ENCODE measurements around the gene LRRC73. TPM values are rescaled to one million over a fixed set of nuclear protein-coding genes. Genes with fewer than 3 reads are reported as not detected.
"Not testable (repeated sequence)": the region's sequence is repeated elsewhere in the genome, so short reads cannot be mapped to it uniquely, and the experiment has no call there.

The LRRC73 gene
- total RNA-seq, 2 donors from 2014 or later, result 0.32 to 0.43 TPM

DNA sequence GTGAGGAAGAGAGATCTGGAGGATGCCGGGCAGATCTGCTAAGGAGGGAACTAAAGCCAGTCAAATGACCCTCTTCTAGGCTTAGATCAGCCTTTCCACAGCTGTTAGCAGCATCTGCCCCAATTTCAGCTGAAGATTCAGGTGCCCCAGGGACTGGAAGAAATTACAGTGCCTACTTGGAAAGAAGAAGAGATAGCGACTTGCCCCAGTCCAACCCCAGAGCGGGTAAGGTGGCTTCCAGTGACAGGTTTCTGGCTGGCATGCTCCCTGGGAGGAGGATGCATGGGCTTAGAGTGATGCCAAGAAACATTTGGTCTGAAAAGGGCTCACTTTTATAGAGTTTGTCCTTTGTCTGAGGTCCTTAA, 32.2 kb downstream of the LRRC73 start:
- no peaks in the 10 kb centered on the region for H3K27me3 Mint-ChIP-seq (ENCODE audit: low read depth)
- DNase-seq (peak in 1 of 2 donors; percentile 10), ATAC-seq (replicated peaks in 1 of 2) (no peak)
- H3K27ac Mint-ChIP-seq, result peak overlapping the region; percentile 95
- H3K9me3 Mint-ChIP-seq, result no peaks in the 10 kb centered on the region
- peaks cover 1 to 2% of the 10 kb centered on the region in 2 donors for H3K36me3 Mint-ChIP-seq (ENCODE audit: insufficient read depth in 2 of 2)
- peak overlapping the region; percentile 96 to 100 for H3K4me3 Mint-ChIP-seq
- peaks cover 59% of the 10 kb centered on the region for H3K4me1 Mint-ChIP-seq (ENCODE audit: low read depth)

DNA sequence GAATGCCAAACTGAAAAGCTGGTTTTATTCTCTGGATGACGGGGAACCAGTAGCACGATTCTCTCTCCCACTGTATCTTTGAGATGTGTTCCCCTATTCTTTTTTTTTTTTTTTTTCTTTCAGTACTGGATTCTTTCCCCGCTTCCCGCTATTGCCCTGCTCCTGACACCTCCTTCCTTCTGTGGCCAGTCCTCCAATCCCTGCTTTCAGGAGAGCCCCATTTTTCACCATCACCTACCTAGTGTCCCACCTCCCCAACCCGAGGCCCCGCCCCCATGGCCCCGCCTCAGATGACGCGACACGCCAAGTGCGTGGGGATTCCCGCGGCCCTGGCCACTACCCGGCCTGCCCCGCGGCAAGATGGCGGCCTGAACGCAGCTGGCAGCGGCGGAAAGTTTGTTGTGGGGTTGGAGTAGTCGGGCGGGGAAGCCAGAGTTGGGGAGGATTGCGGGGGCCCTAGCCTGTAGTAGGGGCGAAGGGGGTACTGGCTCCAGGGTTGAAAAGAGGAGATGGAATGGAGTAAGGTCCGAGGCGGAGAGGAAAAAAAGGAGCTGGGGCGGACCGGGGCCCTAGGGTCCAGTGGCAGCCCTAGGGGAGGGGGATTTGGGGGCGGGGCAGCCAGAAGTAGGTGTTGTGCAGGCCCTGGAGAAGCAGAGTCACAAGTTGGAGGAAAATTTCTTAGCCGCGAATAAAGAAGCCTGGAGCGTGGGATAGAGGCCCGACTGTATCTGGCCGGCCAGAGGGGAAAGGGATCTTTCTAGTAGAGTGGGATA, 32.7 kb downstream of the LRRC73 start, which contains the start of gene TJAP1:
TJAP1 (plus strand) TSS at position 336 of the 773 bp plus-strand sequence. CDS start 21,432 bp downstream, outside the sequence.
- peak within 1 kb of the TSS; percentile 96 to 100 for H3K4me3 Mint-ChIP-seq
- H3K27ac Mint-ChIP-seq, result peak within 1 kb of the TSS; percentile 95
- peaks cover under 1 to 2% of the 10 kb centered on the region in 2 donors for H3K36me3 Mint-ChIP-seq (ENCODE audit: insufficient read depth in 2 of 2)
- DNase-seq, result peak; percentile 97 to 99
- H3K27me3 Mint-ChIP-seq (ENCODE audit: low read depth), result no peaks in the 10 kb centered on the region
- no peaks in the 10 kb centered on the region for H3K9me3 Mint-ChIP-seq
- peak; percentile 98 for ATAC-seq (replicated peaks in 1 of 2)
- H3K4me1 Mint-ChIP-seq (ENCODE audit: low read depth), result peaks cover 56% of the 10 kb centered on the region

DNA sequence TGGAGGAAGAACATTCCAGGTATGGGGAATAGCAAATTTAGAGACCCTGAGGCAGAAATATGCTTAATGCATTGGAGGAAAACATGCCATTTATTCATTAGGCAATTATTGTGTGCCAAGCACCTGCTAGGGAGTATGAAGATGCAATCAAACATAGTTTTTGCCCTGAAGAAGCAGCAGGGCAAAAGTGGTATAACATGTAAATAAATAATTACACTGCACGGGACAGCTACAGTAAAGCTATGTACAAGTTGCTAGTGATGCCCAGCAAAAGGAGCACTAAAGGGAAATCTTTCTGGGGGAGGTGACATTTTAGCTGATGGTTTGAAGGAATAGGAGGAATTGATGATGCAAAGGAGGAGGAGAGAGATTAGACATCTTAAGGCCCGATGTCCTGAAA, 33.4 kb downstream of the LRRC73 start:
- Mint-ChIP-seq H3K27ac (peak overlapping the region; percentile 95), H3K36me3 (ENCODE audit: insufficient read depth in 2 of 2) (peaks cover 0 to 2% of the 10 kb centered on the region in 2 donors), H3K9me3 (no peaks in the 10 kb centered on the region), H3K4me3 (peak overlapping the region; percentile 96 to 100), H3K27me3 (ENCODE audit: low read depth) (no peaks in the 10 kb centered on the region), H3K4me1 (ENCODE audit: low read depth) (peaks cover 49% of the 10 kb centered on the region)
- no peak for DNase-seq
- no peak for ATAC-seq (replicated peaks in 1 of 2)

- H3K9me3 Mint-ChIP-seq, result no peaks in the 10 kb centered on the region
- peaks cover 38% of the 10 kb centered on the region for H3K4me1 Mint-ChIP-seq (ENCODE audit: low read depth)
- no peak overlapping the region for H3K27ac Mint-ChIP-seq
- no peaks in the 10 kb centered on the region for H3K36me3 Mint-ChIP-seq (ENCODE audit: insufficient read depth in 2 of 2)
- no peak for ATAC-seq (replicated peaks in 1 of 2)
- no peaks in the 10 kb centered on the region for H3K27me3 Mint-ChIP-seq (ENCODE audit: low read depth)
- H3K4me3 Mint-ChIP-seq, result no peak overlapping the region
- DNase-seq, result no peak
Measured at GRCh38 chr6:43475516-43475915, 34.6 kb downstream of the LRRC73 start.

GRCh38 chr6:43472515-43472914, 37.6 kb downstream of the LRRC73 start:
- Mint-ChIP-seq H3K36me3 (ENCODE audit: insufficient read depth in 2 of 2) (no peaks in the 10 kb centered on the region), H3K4me1 (ENCODE audit: low read depth) (peaks cover 11% of the 10 kb centered on the region), H3K4me3 (no peak overlapping the region), H3K27me3 (ENCODE audit: low read depth) (peaks cover 12% of the 10 kb centered on the region), H3K9me3 (no peaks in the 10 kb centered on the region), H3K27ac (no peak overlapping the region)
- ATAC-seq (replicated peaks in 1 of 2), result no peak
- no peak for DNase-seq

DNA sequence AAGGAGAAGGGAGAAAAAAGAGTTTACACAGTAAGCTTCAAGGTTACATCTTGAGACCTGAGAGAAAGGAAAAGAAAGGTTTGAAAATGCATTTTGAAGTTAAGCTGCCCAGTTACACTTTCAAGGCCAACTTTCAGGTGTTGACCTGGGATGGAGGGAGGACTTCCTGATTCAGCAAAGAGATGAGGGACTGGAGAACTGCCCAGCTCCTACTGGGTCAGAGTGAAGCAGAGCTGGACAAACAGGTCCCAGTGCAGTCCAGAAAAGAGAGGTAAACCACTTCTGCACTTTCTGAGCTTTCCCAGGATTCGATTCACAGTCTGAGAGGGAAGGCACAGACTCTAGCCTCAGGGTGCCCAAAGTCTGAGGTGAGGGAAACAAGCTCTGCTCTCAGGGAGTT, 38.7 kb downstream of the LRRC73 start:
- no peaks in the 10 kb centered on the region for H3K36me3 Mint-ChIP-seq (ENCODE audit: insufficient read depth in 2 of 2)
- H3K27me3 Mint-ChIP-seq (ENCODE audit: low read depth), result peaks cover 19% of the 10 kb centered on the region
- no peak overlapping the region for H3K27ac Mint-ChIP-seq
- H3K9me3 Mint-ChIP-seq, result no peaks in the 10 kb centered on the region
- no peak overlapping the region for H3K4me3 Mint-ChIP-seq
- DNase-seq (no peak), ATAC-seq (replicated peaks in 1 of 2) (no peak)
- peaks cover under 1% of the 10 kb centered on the region for H3K4me1 Mint-ChIP-seq (ENCODE audit: low read depth)

GRCh38 chr6:43469947-43470346, 40.2 kb downstream of the LRRC73 start:
- no peak overlapping the region for H3K4me3 Mint-ChIP-seq
- ATAC-seq (replicated peaks in 1 of 2) (peak; percentile 27 to 72), DNase-seq (no peak)
- H3K9me3 Mint-ChIP-seq, result no peaks in the 10 kb centered on the region
- no peaks in the 10 kb centered on the region for H3K36me3 Mint-ChIP-seq (ENCODE audit: insufficient read depth in 2 of 2)
- no peak overlapping the region for H3K27ac Mint-ChIP-seq
- H3K4me1 Mint-ChIP-seq (ENCODE audit: low read depth), result no peaks in the 10 kb centered on the region
- H3K27me3 Mint-ChIP-seq (ENCODE audit: low read depth), result peaks cover 25% of the 10 kb centered on the region

DNA sequence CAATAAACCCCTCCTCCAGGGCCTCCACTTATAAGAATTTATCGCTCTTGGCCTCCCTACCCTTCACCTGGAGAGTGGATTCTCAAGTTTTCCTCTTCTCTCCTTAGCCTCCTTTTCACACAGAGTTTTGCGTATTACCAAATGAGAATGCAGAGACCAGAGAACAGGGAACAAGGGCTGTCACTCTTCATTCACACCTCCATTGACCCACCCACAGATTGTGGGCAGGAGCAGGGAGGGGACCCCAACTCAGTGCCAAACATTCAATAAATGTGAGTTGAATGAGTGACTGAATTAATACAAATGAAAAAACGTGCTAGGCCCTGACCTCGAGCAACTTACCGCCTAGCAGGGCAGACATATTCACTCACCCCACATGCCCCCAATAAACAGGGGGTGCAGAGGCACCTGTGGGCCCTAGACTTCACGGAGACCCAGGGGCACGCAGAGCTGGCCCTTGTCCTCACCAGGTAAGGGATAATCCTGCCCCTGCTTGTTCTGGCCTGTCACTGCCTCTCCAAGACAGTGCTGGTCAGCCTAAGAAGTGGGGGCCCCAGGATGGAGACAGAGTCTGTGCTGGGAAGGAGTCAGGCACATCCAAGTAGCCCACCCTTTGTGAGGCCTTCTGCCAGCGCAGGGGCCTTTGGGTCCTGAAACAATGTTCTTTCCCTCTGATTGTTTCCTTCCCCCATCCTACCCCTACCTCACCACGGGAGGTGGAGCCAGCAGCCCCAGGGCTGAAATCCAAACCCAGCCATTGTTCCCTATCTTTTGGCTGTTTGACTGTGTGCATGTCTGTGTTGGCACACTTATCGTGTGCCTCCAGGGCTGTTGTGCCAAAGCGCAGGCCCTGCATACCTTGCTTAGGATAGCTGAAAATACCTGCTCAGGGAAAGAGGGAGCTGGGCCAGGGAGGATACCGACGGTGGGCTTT, 41.1 kb downstream of the LRRC73 start:
- Mint-ChIP-seq H3K9me3 (no peaks in the 10 kb centered on the region), H3K4me1 (ENCODE audit: low read depth) (no peaks in the 10 kb centered on the region), H3K27ac (no peak overlapping the region), H3K27me3 (ENCODE audit: low read depth) (peaks cover 25% of the 10 kb centered on the region), H3K4me3 (no peak overlapping the region), H3K36me3 (ENCODE audit: insufficient read depth in 2 of 2) (no peaks in the 10 kb centered on the region)
- no peak for DNase-seq
- no peak for ATAC-seq (replicated peaks in 1 of 2)

DNA sequence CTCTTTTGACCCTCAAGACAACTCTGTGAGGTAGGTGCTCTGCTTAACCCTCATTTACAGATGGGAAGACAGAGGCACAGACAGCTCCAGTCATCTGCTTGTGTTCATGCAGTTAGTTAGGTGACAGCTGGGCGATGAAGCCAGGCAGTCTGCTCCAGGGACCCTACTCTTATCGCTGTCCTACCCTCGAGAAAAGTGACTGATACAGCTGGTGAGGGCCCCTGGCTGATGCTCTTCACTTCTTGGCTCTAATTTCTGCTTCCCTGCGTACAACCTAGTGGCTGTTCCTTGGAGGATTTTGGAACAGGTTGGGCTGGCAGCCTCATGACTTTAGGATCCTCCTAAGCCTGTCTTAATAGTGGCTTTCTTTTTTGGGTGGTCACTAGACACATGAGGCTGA, 41.9 kb downstream of the LRRC73 start:
- ATAC-seq (replicated peaks in 1 of 2), result no peak

DNA sequence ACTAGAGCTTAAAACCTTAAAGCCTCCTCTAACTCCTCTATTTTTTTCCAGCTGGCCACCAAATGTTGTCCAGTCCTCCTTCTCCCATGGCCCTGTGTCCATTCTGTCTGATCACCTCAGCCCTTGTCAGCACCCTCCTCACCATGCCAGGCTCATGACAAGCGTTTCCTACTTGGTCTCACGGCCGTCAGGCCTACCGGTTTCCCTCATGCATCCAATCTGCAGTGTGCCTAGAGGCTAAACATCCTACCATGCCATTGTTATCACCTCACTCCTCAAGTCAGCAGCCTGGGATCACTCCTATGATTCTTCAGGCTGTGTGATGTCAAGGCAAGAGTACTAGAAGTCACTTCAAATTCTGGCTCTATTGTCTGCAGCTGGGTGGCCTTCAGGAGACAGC, 42.4 kb downstream of the LRRC73 start:
- DNase-seq (no peak), ATAC-seq (replicated peaks in 1 of 2) (no peak)
- no peak overlapping the region for H3K4me3 Mint-ChIP-seq

More for the DNA sequence above, 41.9 kb downstream of the LRRC73 start:
- H3K4me3 Mint-ChIP-seq, result no peak overlapping the region
- H3K9me3 Mint-ChIP-seq, result no peaks in the 10 kb centered on the region
- peaks cover 28% of the 10 kb centered on the region for H3K27me3 Mint-ChIP-seq (ENCODE audit: low read depth)
- H3K27ac Mint-ChIP-seq, result no peak overlapping the region
- DNase-seq, result no peak
- no peaks in the 10 kb centered on the region for H3K4me1 Mint-ChIP-seq (ENCODE audit: low read depth)
- H3K36me3 Mint-ChIP-seq (ENCODE audit: insufficient read depth in 2 of 2), result no peaks in the 10 kb centered on the region

GRCh38 chr6:43467265-43467664, 42.9 kb downstream of the LRRC73 start:
- peaks cover 37% of the 10 kb centered on the region for H3K27me3 Mint-ChIP-seq (ENCODE audit: low read depth)
- not testable (repeated sequence) for ATAC-seq (replicated peaks in 1 of 2); H3K36me3 Mint-ChIP-seq (ENCODE audit: insufficient read depth in 2 of 2); H3K9me3 Mint-ChIP-seq; H3K4me3 Mint-ChIP-seq; H3K27ac Mint-ChIP-seq; DNase-seq; H3K4me1 Mint-ChIP-seq (ENCODE audit: low read depth)

More for the DNA sequence above, 42.4 kb downstream of the LRRC73 start:
- Mint-ChIP-seq H3K4me1 (ENCODE audit: low read depth) (no peaks in the 10 kb centered on the region), H3K9me3 (no peaks in the 10 kb centered on the region), H3K27me3 (ENCODE audit: low read depth) (peaks cover 32% of the 10 kb centered on the region), H3K27ac (no peak overlapping the region), H3K36me3 (ENCODE audit: insufficient read depth in 2 of 2) (no peaks in the 10 kb centered on the region)

DNA sequence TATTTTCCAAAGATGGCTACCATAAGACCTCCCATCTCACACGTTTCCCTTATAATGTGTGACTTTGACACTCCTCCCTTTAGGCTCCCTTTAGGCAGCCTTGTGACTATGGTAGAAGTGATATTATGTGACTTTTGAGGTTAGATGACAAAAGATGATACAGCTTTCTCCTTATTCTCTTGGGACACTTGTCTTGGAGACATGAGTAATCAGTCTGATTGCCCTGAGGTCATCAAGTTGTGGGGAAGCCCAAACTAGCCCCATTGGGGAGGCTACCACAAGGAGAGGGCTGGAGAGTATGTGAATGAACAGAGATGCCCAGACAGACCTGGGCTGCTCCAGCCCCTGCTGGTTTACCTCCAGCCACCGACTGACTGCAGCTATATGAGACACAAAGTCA, 44.2 kb downstream of the LRRC73 start:
- DNase-seq, result no peak
- ATAC-seq (replicated peaks in 1 of 2), result peak; percentile 41 to 53
- H3K36me3 Mint-ChIP-seq (ENCODE audit: insufficient read depth in 2 of 2), result no peaks in the 10 kb centered on the region
- H3K4me3 Mint-ChIP-seq, result no peak overlapping the region
- no peaks in the 10 kb centered on the region for H3K4me1 Mint-ChIP-seq (ENCODE audit: low read depth)
- no peak overlapping the region for H3K27ac Mint-ChIP-seq
- peaks cover 42% of the 10 kb centered on the region for H3K27me3 Mint-ChIP-seq (ENCODE audit: low read depth)
- no peaks in the 10 kb centered on the region for H3K9me3 Mint-ChIP-seq

DNA sequence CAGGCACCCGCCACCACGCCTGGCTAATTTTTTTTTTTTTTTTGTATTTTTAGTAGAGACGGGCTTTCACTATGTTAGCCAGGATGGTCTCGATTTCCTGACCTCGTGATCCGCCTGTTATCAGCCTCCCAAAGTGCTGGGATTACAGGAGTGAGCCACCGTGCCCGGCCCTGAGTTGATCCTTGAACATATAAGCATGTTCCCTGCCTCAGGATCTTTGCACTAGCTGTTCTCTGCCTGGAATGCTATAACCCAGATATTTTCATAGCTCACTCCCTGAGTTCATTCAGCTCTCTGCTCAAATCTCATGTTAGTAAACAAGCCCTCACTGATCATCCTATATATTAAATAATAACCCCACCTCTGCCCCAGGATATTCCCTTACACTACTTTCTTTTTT, 45.8 kb downstream of the LRRC73 start:
- H3K4me1 Mint-ChIP-seq (ENCODE audit: low read depth), result no peaks in the 10 kb centered on the region
- DNase-seq, result no peak
- no peak overlapping the region for H3K27ac Mint-ChIP-seq
- H3K36me3 Mint-ChIP-seq (ENCODE audit: insufficient read depth in 2 of 2), result no peaks in the 10 kb centered on the region
- no peak for ATAC-seq (replicated peaks in 1 of 2)
- H3K27me3 Mint-ChIP-seq (ENCODE audit: low read depth), result peaks cover 49% of the 10 kb centered on the region
- no peaks in the 10 kb centered on the region for H3K9me3 Mint-ChIP-seq
- no peak overlapping the region for H3K4me3 Mint-ChIP-seq
